PC-9 (cell line): ENCODE results near the gene SMG6. TPM values are rescaled to one million over a fixed set of nuclear protein-coding genes. Genes with fewer than 3 reads are reported as not detected.

Source experiments
- BruUV-seq: library from RNA; stranded (reverse); fragments of 400-500 nt; replicated peaks from 2 replicates; lab custom pipeline; 2021; lab: Mats Ljungman, UMichigan
- CTCF ChIA-PET: fragments of 300-600 bp; sonication (Branson Sonifier 250); formaldehyde crosslinking; loops from one replicate; lab custom pipeline; 2022; ENCODE audit warnings: antibody characterized with exemption; lab: Charles Lee
- POLR2A ChIA-PET: fragments of 300-600 bp; sonication (Branson Sonifier 250); formaldehyde crosslinking; loops from one replicate; lab custom pipeline; 2022; ENCODE audit warnings: antibody characterized with exemption; ENCODE audit not compliant: unreplicated experiment; lab: Charles Lee
- DNase-seq, 2 experiments: peaks; one replicate each; pipeline versions ENCODE4 v3.0.0 to v3.0.0-alpha.2; 2015 to 2022; ENCODE audit warnings: mixed read lengths in 1 of 2
- H2AFZ ChIP-seq: fragments of 200-600 bp; sonication (generic); 2 replicates; pipeline ENCODE4 v1.8.1; 2017; ENCODE audit warnings: antibody characterized with exemption
- H3F3A ChIP-seq: fragments of 200-600 bp; sonication (generic); 2 replicates; pipeline ENCODE4 v1.8.1; 2017; ENCODE audit warnings: antibody characterized with exemption, mild to moderate bottlenecking, low read depth; ENCODE audit not compliant: insufficient read depth
- H3K27ac ChIP-seq: fragments of 200-600 bp; sonication (generic); 2 replicates; pipeline ENCODE4 v1.6.1; 2016; ENCODE audit warnings: mixed run types
- H3K27me3 ChIP-seq: fragments of 200-600 bp; sonication (generic); 2 replicates; pipeline ENCODE4 v1.6.1; 2016; ENCODE audit warnings: low read depth, mixed run types; ENCODE audit not compliant: insufficient read depth
- H3K36me3 ChIP-seq: fragments of 200-600 bp; sonication (generic); 2 replicates; pipeline ENCODE4 v1.6.1; 2016; ENCODE audit warnings: low read depth, mixed run types
- H3K4me1 ChIP-seq: fragments of 200-600 bp; sonication (generic); replicated peaks from 2 replicates; pipeline ENCODE4 v1.6.1; 2016; ENCODE audit warnings: mixed run types; ENCODE audit not compliant: insufficient read depth
- H3K4me2 ChIP-seq: fragments of 200-600 bp; sonication (generic); 2 replicates; pipeline ENCODE4 v1.6.1; 2017; ENCODE audit warnings: mixed run types
- H3K4me3 ChIP-seq: fragments of 200-600 bp; sonication (generic); 2 replicates; pipeline ENCODE4 v1.6.1; 2016; ENCODE audit warnings: mixed run types
- H3K79me2 ChIP-seq: fragments of 200-600 bp; sonication (generic); 2 replicates; pipeline ENCODE4 v1.6.1; 2017; ENCODE audit warnings: low read depth, mixed run types
- H3K9me2 ChIP-seq: fragments of 200-600 bp; sonication (generic); 2 replicates; pipeline ENCODE4 v1.8.1; 2017; ENCODE audit warnings: mild to moderate bottlenecking; ENCODE audit not compliant: insufficient read depth
- H3K9me3 ChIP-seq: fragments of 200-600 bp; sonication (generic); 2 replicates; pipeline ENCODE4 v1.8.1; 2016; ENCODE audit warnings: low read depth; ENCODE audit not compliant: insufficient read depth
- H4K20me1 ChIP-seq: fragments of 200-600 bp; sonication (generic); 2 replicates; pipeline ENCODE4 v1.8.1; 2017; ENCODE audit not compliant: insufficient read depth
- CTCF ChIP-seq: fragments of 200-600 bp; sonication (generic); conservative IDR thresholded peaks from 2 replicates; pipeline ENCODE4 v1.6.1; 2017; ENCODE audit warnings: mixed run types, antibody characterized with exemption, mild to moderate bottlenecking, moderate library complexity
- EZH2 ChIP-seq: fragments of 200-600 bp; sonication (generic); IDR thresholded peaks from 2 replicates; pipeline ENCODE4 v1.8.0; 2017; ENCODE audit warnings: antibody characterized with exemption, low read depth
- intact Hi-C: fragments of 100-400 bp; cut with micrococcal nuclease; formaldehyde crosslinking; loops from one replicate; pipeline ENCODE4 v1.10.0; 2022; ENCODE audit not compliant: unreplicated experiment
- total RNA-seq: library from RNA; stranded (reverse); gene quantifications from 2 replicates; pipeline ENCODE4 v1.2.3, GENCODE V29; 2021

The SMG6 gene
- total RNA-seq, 1 experiment from 2014 or later, result 43.1 TPM

GRCh38 chr17:2067048-2067561, 236.5 kb downstream of the SMG6 start:
- Histone ChIP-seq H3K27me3 (no peaks in the 10 kb centered on the region), H3K79me2 (no peaks in the 10 kb centered on the region), H3K4me2 (no peak overlapping the region), H3K4me3 (no peak overlapping the region), H3K36me3 (no peaks in the 10 kb centered on the region), H3K9me3 (no peaks in the 10 kb centered on the region), H2AFZ (no peak overlapping the region), H3K27ac (no peak overlapping the region), H4K20me1 (no peaks in the 10 kb centered on the region), H3K9me2 (no peaks in the 10 kb centered on the region), H3K4me1 (no peaks in the 10 kb centered on the region), H3F3A (peaks cover 7% of the 10 kb centered on the region; the same call in 1 of the 2 replicates)
- no TSS peak for BruUV-seq
- CTCF ChIA-PET, result no interaction called here
- TF ChIP-seq EZH2, result no peak
- TF ChIP-seq CTCF, result no peak
- intact Hi-C loops, result no loop called here
- DNase-seq, result no peak
- POLR2A ChIA-PET, result no interaction called here

GRCh38 chr17:2065949-2066400, 237.6 kb downstream of the SMG6 start:
- H3K9me2 ChIP-seq, result no peaks in the 10 kb centered on the region
- no peak overlapping the region for H3K27ac ChIP-seq
- no peaks in the 10 kb centered on the region for H3K27me3 ChIP-seq
- CTCF ChIA-PET, result interaction anchor here (0.6 kb wide), 1 partner anchor 46 kb away, joined by 9 read pairs; no protein-coding TSS in a partner anchor
- no peaks in the 10 kb centered on the region for H3K36me3 ChIP-seq
- H3K9me3 ChIP-seq, result no peaks in the 10 kb centered on the region
- no peak for TF ChIP-seq CTCF
- no peak overlapping the region for H3K4me3 ChIP-seq
- intact Hi-C loops, result no loop called here
- no peaks in the 10 kb centered on the region for H3K79me2 ChIP-seq
- DNase-seq, result no peak
- H4K20me1 ChIP-seq, result no peaks in the 10 kb centered on the region; the same call in 1 of the 2 replicates
- no peak overlapping the region for H2AFZ ChIP-seq
- no TSS peak for BruUV-seq
- H3K4me2 ChIP-seq, result no peak overlapping the region
- H3F3A ChIP-seq, result peaks cover 7% of the 10 kb centered on the region; the same call in 1 of the 2 replicates
- no peaks in the 10 kb centered on the region for H3K4me1 ChIP-seq
- POLR2A ChIA-PET, result no interaction called here

GRCh38 chr17:2064980-2065785, 238.4 kb downstream of the SMG6 start:
- CTCF ChIA-PET, result interaction anchor here (0.6 kb wide), 2 partner anchors 47 to 180 kb away, joined by 3 to 9 read pairs; no protein-coding TSS in a partner anchor
- Histone ChIP-seq H2AFZ (no peak overlapping the region), H3K27ac (no peak overlapping the region), H3K4me1 (no peaks in the 10 kb centered on the region), H3K79me2 (no peaks in the 10 kb centered on the region), H3K27me3 (no peaks in the 10 kb centered on the region), H3K9me3 (no peaks in the 10 kb centered on the region), H4K20me1 (no peaks in the 10 kb centered on the region; the same call in 1 of the 2 replicates), H3F3A (peaks cover 7% of the 10 kb centered on the region; the same call in 1 of the 2 replicates), H3K4me3 (no peak overlapping the region), H3K4me2 (no peak overlapping the region), H3K36me3 (no peaks in the 10 kb centered on the region), H3K9me2 (no peaks in the 10 kb centered on the region)
- POLR2A ChIA-PET, result no interaction called here
- TF ChIP-seq CTCF (peak; percentile 49), EZH2 (no peak)
- intact Hi-C loops, result no loop called here
- DNase-seq, result no peak
- no TSS peak for BruUV-seq
